K562 (cell line): ENCODE data around the gene ADCY5. TPM values are rescaled to one million over a fixed set of nuclear protein-coding genes. Genes with fewer than 3 reads are reported as not detected.

ENCODE experiments used
- ATAC-seq: fragments of 200-7000 bp; cut with Tn5 transposase; 3 replicates; pipeline ENCODE4 v1.9.1; 2020; ENCODE audit warnings: moderate library complexity
- BruUV-seq: library from RNA; stranded (reverse); fragments of 400-500 nt; replicated peaks from 2 replicates; lab custom pipeline; 2021; lab: Mats Ljungman, UMichigan
- CTCF ChIA-PET: fragments of 300-600 bp; formaldehyde crosslinking; extraction: SDS; loops from one replicate; lab custom pipeline; 2021; ENCODE audit warnings: low intra/inter-chr PET ratio; lab: Yijun Ruan, JAX
- POLR2A ChIA-PET: fragments of 300-600, 350-650 bp; sonication (Branson Sonifier 250); formaldehyde crosslinking; extraction: SDS; loops from one replicate; lab custom pipeline; 2021; ENCODE audit warnings: antibody characterized with exemption, inconsistent platforms; lab: Yijun Ruan, JAX
- DNase-seq, 4 experiments: peaks; one replicate each; pipeline versions ENCODE4 v3.0.0 to v3.0.0-alpha.2; 2011 to 2018; ENCODE audit warnings: low spot score in 3 of 4, mixed read lengths in 3 of 4; ENCODE audit errors: extremely low read depth in 1 of 4
- FAIRE-seq: peaks from 2 replicates; lab custom pipeline; 2011; peaks lifted over from hg19 to GRCh38; lab: Jason Lieb, UNC
- H2AFZ ChIP-seq: 2 replicates; pipeline ENCODE4 v1.6.0; 2011; ENCODE audit warnings: low read depth, low read length, control low read depth, inconsistent platforms
- H3K27ac ChIP-seq: fragments of 200-600 bp; 3 replicates; pipeline ENCODE4 v1.8.0; 2011; ENCODE audit warnings: low read depth, mild to moderate bottlenecking, control low read depth, inconsistent platforms, low read length, moderate library complexity, mixed read lengths; ENCODE audit errors: extremely low read depth
- H3K27me3 ChIP-seq, 2 experiments: fragments of 300-600 bp in 1 of 2; 2 replicates in 1 of 2; 3 replicates in 1 of 2; pipeline versions ENCODE4 v1.6.0 to v1.8.0; 2011; ENCODE audit warnings: inconsistent platforms in 2 of 2, low read length in 2 of 2, mild to moderate bottlenecking in 1 of 2, mixed read lengths in 1 of 2, moderate library complexity in 1 of 2; ENCODE audit not compliant: control insufficient read depth in 2 of 2, insufficient read depth in 2 of 2
- H3K36me3 ChIP-seq: fragments of 300-600 bp; 3 replicates; pipeline ENCODE4 v1.8.0; 2011; ENCODE audit warnings: mild to moderate bottlenecking, low read length, inconsistent platforms; ENCODE audit not compliant: control insufficient read depth, insufficient read depth
- H3K4me1 ChIP-seq, 2 experiments: fragments of 200-600 bp in 1 of 2; replicated peaks in 1 of 2; 2 replicates in 1 of 2; 3 replicates in 1 of 2; pipeline versions ENCODE4 v1.5.1 to v1.8.0; 2011; ENCODE audit warnings: inconsistent platforms in 2 of 2, low read length in 2 of 2, mild to moderate bottlenecking in 1 of 2, mixed read lengths in 1 of 2, moderate library complexity in 1 of 2; ENCODE audit not compliant: control insufficient read depth in 2 of 2, insufficient read depth in 2 of 2
- H3K4me2 ChIP-seq: 2 replicates; pipeline ENCODE4 v1.6.1; 2011; ENCODE audit warnings: low read length, control low read depth, inconsistent platforms, mixed read lengths; ENCODE audit not compliant: insufficient read depth
- H3K4me3 ChIP-seq: fragments of 200-600 bp; sonication (generic), shearing (Covaris generic); 2 replicates; pipeline ENCODE4 v1.5.1; 2016; ENCODE audit warnings: control low read depth, inconsistent platforms
- H3K79me2 ChIP-seq: fragments of 200-600 bp; 3 replicates; pipeline ENCODE4 v1.8.0; 2011; ENCODE audit warnings: low read length, inconsistent platforms; ENCODE audit not compliant: control insufficient read depth, insufficient read depth
- H3K9ac ChIP-seq, 2 experiments: 2 replicates each; pipeline versions ENCODE4 v1.6.0 to v1.6.1; 2011; ENCODE audit warnings: low read depth in 2 of 2, low read length in 2 of 2, control low read depth in 1 of 2, inconsistent platforms in 1 of 2, mild to moderate bottlenecking in 1 of 2, mixed read lengths in 1 of 2; ENCODE audit not compliant: insufficient read depth in 1 of 2
- H3K9me1 ChIP-seq: one replicate; pipeline ENCODE4 v1.6.0; 2011; ENCODE audit warnings: inconsistent platforms, mild to moderate bottlenecking, low read length, moderate library complexity; ENCODE audit not compliant: control insufficient read depth, insufficient read depth
- H3K9me3 ChIP-seq: replicated peaks from 2 replicates; pipeline ENCODE4 v1.5.1; 2011; ENCODE audit warnings: low read depth, low read length, inconsistent platforms; ENCODE audit not compliant: control insufficient read depth, insufficient read depth
- H4K20me1 ChIP-seq: replicated peaks from 2 replicates; pipeline ENCODE4 v1.6.1; 2011; ENCODE audit warnings: low read length, inconsistent platforms, mixed read lengths; ENCODE audit not compliant: control insufficient read depth, insufficient read depth
- ETV1 ChIP-seq: fragments of 450-650 bp; conservative IDR thresholded peaks from 2 replicates; pipeline ENCODE4 v1.6.1; 2016; ENCODE audit warnings: missing genetic modification characterization, control low read depth, low read depth, missing compliant biosample characterization
- PATZ1 ChIP-seq: fragments of 250-450 bp; sonication (Bioruptor Pico); IDR thresholded peaks from 2 replicates; pipeline ENCODE4 v1.5.0; 2020; ENCODE audit warnings: mild to moderate bottlenecking, borderline replicate concordance
- POLR2G ChIP-seq: fragments of 200-400 bp; formaldehyde crosslinking; IDR thresholded peaks from 2 replicates; pipeline ENCODE4 v1.6.1; 2017; ENCODE audit warnings: low read depth, mild to moderate bottlenecking, antibody characterized with exemption, low read length, moderate library complexity
- TARDBP ChIP-seq: fragments of 450-650 bp; IDR thresholded peaks from 2 replicates; pipeline ENCODE4 v1.6.1; 2016
- ZEB2 ChIP-seq: fragments of 450-650 bp; IDR thresholded peaks from 2 replicates; pipeline ENCODE4 v1.6.1; 2016
- WGBS: fragments of 100-300 bp; shearing (Covaris generic); methylation state at CpG from one replicate; pipeline ENCODE4 v1.1.6; 2016; ENCODE audit warnings: low coverage, mixed read lengths; ENCODE audit not compliant: insufficient coverage; ENCODE audit errors: missing lambda C conversion rate; 5-methylcytosine and 5-hydroxymethylcytosine counted together
- in situ Hi-C: fragments of 300-500 bp; cut with MboI; formaldehyde crosslinking; loops from 4 replicates; pipeline ENCODE4 v1.15.0; 2018; ENCODE audit warnings: inconsistent platforms, mixed read lengths
- intact Hi-C: fragments of 100-400 bp; cut with micrococcal nuclease; formaldehyde crosslinking; loops from 2 replicates; pipeline ENCODE4 v1.14.2; 2022
- polyA plus RNA-seq, 8 experiments: library from polyadenylated mRNA; depleted of rRNA in 4 of 8; stranded (reverse) in 5 of 8; unstranded in 3 of 8; fragments of >200 nt; fragmentation: Nextera tagmentation in 2 of 8; fragmentation: Illumina TruSeq in 1 of 8; extraction: Ambion mirVana in 2 of 8; extraction: Trizol in 1 of 8; gene quantifications; 2 replicates each; pipeline versions ENCODE4 v1.2.1 to v1.2.3, GENCODE V29; 2011 to 2014; ENCODE audit warnings: inconsistent platforms in 1 of 8, missing spikeins in 1 of 8
- total RNA-seq, 7 experiments: library from RNA; depleted of rRNA in 6 of 7; stranded (reverse); fragments of >200 nt in 6 of 7; fragmentation: Illumina TruSeq in 2 of 7; extraction: Trizol in 2 of 7; gene quantifications; 2 replicates each; pipeline versions ENCODE4 v1.2.1 to v1.2.3, GENCODE V29; 2011 to 2021; ENCODE audit warnings: low replicate concordance in 1 of 7
- TF ChIP-seq, protein P1 (sequence below): fragments of 450-650 bp; formaldehyde crosslinking; IDR thresholded peaks from 2 replicates; pipeline ENCODE4 v1.4.0; 2022; ENCODE audit warnings: mild to moderate bottlenecking, moderate library complexity

ADCY5 gene
- total and polyA plus RNA-seq, 9 of the 15 experiments (the other 6 are each of a cell fraction or from before 2014, with no cell fraction given): under 0.01 TPM; not detected in 8

DNA sequence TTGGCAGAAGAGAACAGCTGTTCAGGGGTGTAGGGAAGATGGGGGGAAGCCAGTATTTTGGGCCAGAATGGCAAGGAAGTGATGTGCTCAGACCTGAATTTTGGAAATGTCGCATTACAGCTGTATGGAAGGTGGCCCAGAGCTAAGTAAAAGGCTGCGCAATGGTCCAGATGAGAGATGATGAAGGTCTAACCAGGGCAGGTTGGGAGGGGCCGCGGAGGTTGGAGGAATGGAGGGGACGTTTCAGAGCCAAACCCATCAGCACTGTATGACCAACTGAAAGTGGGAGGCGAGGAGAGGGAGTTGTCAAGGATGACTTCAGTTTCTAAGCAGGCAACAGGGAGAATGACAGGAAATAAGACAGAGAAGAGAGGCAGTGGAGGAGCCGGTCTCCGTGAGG, 60.8 kb downstream of the ADCY5 start:
- H3K9ac ChIP-seq: no peak overlapping the region
- DNase-seq (no peak), ATAC-seq (no peak), FAIRE-seq (no peak)
- BruUV-seq: no TSS peak
- 2% methylated on average over 8 of the region's 8 CpGs for WGBS
- H3K36me3 ChIP-seq: no peaks in the 10 kb centered on the region
- no peak overlapping the region for H3K4me3 ChIP-seq
- in situ Hi-C loops: no loop called here
- H3K9me1 ChIP-seq: no peaks in the 10 kb centered on the region
- CTCF ChIA-PET: no interaction called here
- no peaks in the 10 kb centered on the region for H4K20me1 ChIP-seq
- no peak overlapping the region for H3K4me2 ChIP-seq
- H3K9me3 ChIP-seq: no peaks in the 10 kb centered on the region
- H3K27me3 ChIP-seq: peaks cover 0 to 50% of the 10 kb centered on the region in 2 experiments; a peak in 2 of 5 replicates
- no peak overlapping the region for H2AFZ ChIP-seq
- POLR2A ChIA-PET: no interaction called here
- H3K27ac ChIP-seq: no peak overlapping the region
- H3K4me1 ChIP-seq: no peaks in the 10 kb centered on the region; a peak in 1 of 5 replicates
- no peak for TF ChIP-seq TARDBP
- TF ChIP-seq PATZ1 (CRISPR knock-in tag): no peak
- TF ChIP-seq, protein P1, sequence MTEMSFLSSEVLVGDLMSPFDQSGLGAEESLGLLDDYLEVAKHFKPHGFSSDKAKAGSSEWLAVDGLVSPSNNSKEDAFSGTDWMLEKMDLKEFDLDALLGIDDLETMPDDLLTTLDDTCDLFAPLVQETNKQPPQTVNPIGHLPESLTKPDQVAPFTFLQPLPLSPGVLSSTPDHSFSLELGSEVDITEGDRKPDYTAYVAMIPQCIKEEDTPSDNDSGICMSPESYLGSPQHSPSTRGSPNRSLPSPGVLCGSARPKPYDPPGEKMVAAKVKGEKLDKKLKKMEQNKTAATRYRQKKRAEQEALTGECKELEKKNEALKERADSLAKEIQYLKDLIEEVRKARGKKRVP (CRISPR knock-in tag): no peak
- no peak for TF ChIP-seq ETV1 (tag)
- TF ChIP-seq POLR2G: no peak
- no peak for TF ChIP-seq ZEB2
- TF ChIP-seq, all 486 proteins: peak for 0
- H3K79me2 ChIP-seq: no peaks in the 10 kb centered on the region
- intact Hi-C loops: no loop called here
